HPDE6-E6E7 (cell line): ENCODE results near the gene PDHA1.

Experiments
- DNase-seq: peaks from one replicate; pipeline ENCODE4 v3.0.0; 2011; ENCODE audit warnings: missing footprints; ENCODE audit errors: extremely low spot score

PDHA1 gene

DNA sequence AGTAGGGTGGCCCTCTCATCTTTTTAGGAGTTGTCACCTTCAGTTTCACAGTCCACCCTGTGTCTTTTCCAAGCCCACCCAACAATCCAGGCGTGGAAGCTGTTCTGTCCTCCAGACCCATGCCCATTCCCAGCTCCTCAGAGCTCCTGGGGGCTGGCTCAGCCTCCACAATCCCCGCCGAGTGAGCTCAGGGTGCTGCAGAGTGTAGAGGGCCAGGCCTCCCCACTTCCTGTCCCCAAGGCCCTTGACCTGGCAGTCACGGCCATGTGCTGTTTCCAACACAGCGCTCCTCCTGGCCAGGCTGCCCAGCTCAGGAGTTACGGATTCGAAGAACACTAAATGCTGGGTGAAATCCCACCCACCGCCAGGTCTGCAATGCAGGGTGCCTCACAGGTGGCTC lies 31.8 kb downstream of the PDHA1 start:
- DNase-seq: no peak

DNA sequence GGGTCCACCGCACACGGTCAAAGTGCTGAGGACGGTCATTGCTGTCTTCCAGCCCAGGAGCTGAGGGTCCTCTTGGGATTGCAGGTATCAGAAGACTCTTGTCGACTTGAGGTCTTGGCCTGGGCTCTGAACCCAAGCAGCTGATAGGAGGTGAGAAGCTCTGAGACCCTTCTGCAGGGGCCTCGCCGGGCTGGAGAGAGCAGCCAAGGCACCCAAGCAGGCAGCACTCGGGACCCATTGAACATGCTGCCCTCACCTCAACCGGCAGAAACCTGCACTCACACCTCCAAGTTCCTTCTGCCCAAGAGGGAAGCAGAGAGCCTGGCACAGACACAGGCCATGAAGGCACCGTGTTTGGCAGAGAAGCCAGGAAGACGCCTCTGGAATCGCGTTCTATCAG lies 34.1 kb downstream of the PDHA1 start:
- DNase-seq: no peak

DNA sequence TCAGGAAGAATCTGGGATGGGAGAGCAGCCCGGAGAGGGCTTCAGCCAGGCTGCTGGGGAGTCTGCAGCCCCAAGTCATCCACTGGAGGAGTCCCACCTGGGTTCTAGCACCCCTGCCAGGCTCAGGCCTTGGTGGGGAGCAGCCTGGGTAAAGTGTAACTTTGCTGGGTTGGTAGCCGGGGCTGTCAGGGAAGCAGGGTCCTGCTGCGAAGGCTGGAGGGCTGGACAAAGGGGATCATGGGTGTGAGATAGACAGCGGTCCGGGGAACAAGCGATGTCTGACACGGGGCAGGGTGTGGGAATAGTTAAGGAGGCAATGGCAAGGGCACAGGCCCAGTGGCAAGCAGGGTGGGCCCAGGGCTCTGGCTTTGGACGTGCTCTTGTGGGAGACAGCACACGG lies 37.6 kb downstream of the PDHA1 start:
- DNase-seq: no peak

DNA sequence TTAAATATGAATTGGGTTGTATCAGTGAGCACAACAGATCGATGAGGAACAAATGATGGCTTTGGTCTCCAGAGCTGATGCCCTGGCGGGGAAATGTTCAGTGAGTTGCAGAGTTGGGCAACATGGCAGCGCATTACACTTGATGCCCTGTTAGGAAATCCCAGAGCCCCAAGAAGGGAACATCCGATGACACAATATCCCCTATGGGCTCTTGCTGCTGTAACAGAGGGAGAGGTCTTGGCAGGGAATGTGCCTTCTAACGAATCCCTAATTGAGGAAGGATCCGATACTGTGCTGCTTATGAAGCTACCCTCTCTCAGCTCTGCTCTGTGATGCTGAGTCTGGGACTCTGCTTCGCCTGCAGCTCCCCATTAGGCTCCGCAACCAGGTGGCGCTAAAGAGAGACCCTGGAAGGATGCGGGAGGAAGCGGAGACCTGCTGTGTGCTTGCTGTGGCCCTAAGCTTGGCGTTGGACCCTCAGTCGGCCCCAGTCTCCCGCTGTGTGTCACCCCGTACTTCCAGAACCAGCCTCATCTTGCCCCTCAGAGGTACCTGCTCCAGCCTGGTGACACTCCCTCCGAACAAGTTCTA lies 38.9 kb downstream of the PDHA1 start:
- peak; percentile 28 for DNase-seq

DNA sequence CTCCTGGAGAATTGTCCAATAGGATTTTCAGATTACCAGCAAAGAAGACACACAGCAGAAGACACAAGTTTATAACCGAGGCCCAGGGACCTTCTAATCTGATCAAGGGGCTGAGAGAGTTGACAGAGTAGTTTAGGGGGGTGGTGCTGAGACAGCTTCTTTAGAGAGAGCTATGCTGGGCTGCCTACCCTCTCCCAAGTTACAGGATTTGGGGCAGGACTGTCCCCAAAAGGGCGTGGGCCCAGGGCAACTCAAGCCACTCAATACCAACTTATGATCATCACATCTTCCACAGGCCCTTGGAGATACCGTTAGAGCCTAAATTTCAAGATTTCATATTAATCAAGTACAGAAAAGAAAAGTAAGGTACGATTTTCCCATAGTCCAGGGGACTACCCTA lies 43.0 kb downstream of the PDHA1 start:
- no peak for DNase-seq

DNA sequence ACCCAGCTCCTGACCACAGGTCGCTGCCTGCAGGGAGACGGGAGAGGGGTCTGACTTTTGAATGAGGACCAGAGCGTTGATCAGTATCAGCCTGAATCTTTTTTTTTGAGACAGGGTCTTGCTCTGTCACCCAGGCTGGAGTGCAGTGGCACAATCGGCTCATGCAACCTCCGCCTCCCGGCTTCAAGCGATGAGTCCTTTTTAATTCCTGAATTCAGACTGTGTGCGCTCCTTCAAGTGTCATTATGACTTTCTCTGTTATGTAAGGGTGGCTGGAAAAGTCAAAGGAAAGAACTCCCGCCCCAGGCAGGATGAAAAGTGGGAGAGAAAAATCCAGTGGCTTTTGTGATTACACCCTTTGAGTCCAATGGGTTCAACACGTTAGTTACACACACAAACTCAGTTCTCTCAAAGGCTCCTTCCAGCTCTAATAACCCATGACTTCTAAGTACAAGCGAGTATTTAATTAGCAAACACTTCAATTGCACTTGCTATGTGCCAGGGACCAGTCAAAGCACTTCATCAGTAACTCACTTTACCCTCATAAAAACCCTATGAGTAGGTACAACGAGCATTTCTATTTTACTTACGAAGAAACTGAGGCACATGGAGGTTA lies 44.4 kb downstream of the PDHA1 start:
- DNase-seq: no peak

DNA sequence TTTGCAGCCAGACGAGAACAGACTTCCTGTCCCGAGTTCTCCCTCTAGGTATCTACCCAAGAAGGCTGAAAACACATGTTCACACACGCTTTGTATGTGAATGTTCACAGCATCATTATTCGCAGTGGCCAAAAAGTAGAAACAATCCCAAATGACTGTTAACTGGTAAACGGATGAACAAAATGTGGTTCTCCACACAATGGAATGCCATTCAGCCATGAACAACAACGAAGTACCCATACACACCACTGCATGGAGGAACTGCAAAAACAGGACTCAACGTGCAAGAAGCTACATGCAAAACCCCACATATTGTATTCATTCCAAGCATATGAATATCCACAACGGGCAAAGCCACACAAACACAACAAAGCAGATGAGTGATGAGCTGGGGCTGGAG lies 45.0 kb downstream of the PDHA1 start:
- DNase-seq: no peak

DNA sequence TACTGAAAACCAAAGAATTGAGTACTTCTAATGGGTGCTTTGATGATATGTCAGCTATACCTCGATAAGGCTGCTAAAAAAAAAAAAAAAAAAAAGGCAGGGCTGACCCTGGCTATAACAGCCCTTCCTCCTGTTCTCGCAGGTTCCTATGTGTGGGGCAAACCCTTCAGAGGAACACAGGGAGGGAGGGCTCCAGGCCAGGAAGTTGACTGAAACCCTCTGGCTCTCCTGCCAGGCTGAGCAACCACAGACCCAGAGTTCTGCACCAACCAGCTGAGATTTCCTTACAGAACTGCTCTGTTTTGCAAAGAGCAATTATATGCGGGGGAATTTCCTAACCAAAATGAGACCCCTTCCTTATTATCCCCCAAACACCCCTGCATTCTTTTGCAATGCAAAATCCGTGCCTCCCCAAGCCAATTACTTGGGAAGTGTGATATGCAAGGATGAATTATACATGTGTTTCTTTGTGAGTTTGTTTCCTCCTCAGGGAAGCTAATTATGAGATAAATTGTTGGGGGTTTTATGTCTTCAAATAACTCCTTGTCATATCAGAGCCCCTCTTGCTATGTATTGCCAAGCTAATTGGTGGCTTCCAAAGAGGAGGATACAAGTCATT lies 45.6 kb downstream of the PDHA1 start:
- DNase-seq: no peak

DNA sequence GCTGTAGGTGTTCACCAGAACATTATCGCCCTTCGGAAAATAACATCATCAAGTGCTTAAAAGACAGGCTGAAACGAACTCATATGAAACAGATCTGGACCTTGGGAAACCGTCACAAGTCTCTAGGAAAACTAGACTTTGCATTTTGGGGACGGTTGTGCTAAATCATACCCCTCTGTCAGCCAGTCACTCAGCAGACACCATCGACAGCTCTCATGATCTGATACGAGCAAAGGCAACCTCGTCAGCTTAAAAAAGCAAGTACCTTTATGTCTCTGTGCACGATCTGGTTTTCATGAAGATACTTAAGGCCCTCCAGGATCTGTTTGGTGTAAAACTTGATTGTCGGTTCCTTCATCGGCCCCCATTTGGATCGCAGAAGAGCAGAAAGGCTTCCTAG lies 48.4 kb downstream of the PDHA1 start:
- DNase-seq: no peak

DNA sequence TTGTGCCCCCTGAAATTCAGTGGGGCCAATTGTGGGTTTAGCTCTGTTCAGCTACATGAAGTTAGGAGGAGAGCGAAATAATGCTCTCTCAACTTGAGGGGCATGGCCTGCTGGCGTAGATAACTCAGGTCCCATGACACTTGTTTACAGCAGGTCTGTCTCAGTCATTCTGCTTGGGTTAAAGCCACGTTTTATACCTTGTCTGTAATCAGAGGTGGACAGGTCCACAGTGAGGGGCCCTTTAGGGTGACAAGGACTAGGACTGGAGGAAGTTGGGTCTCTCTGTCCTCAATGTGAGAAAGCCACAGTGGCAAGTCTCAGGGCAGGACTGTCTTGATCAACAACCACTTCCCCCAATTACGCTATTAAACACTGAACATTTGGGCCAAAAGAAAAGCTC lies 49.0 kb downstream of the PDHA1 start:
- DNase-seq: no peak

DNA sequence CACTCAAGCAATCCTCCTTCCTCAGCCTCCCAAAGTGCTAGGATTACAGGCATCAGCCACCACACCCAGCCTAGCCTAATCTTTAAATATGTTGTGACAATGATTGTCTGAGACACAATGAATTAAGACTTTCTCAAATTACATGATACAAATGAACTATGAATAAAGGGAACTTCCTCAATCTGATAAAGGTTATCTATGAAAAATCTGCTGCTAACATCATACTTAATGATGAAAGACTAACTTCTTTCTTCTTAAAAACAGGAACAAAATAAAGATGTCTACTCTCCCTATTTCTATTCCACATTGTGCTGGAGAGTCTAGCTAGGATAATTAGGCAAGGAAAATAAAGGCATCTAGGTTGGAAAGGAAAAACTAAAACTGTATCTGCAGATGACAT lies 60.0 kb downstream of the PDHA1 start:
- no peak for DNase-seq

DNA sequence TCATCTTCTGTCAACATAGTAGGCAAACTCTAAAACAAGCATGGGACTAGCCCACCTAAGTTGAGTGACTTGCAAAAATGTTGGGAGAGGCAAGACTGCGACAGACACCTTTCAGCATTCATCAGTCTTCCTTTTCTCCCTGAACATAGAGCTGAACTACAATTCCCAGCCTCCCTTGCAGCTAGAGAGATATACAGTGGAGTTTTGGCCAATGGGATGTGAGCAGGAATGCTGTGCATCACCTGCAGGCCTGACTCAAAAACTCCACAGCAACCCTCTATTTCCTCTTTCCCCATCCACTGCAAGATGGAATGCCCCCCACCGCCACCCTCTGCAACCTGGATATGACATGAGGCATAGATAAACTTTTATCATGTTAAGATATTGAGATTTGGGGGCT lies 66.5 kb downstream of the PDHA1 start:
- DNase-seq: no peak
